ENCODE measurements around the gene SYT11. TPM values are rescaled to one million over a fixed set of nuclear protein-coding genes. Genes with fewer than 3 reads are reported as not detected.

Gene SYT11
- total RNA-seq, 6 donors from 2014 or later: 3.1 to 12.1 (median 7.8) TPM

DNA sequence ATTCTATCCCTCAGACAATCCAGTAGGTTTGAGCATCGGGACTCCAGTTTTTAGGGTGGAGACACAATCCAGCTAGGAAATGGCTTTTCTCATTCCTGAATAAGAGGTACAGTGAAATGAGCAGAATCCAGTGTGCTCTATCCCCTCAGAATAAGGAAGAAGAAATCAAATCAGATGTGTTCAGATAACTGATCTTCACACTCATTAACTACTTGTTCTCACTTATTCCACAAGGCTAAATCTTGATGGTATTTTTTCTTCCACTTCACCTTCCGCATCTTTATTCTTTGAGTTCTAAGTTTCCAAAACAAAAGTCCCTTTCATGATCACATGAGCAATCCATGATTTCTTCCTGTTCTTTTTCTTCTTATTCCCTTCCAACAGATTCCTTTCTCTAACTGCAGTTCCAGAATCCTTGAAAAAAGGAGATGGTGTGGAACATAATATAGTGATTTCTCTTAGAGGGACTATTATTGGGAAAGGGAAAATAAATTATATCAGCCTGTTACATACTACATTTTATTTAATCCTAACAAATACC lies 1.7 kb downstream of the SYT11 start:
- H3K4me3 ChIP-seq: peak overlapping the region in 3 of 4 donors; percentile 40 to 55 (median 50)
- ATAC-seq (ENCODE audit: low FRiP score in 2 of 2) (no peak), DNase-seq (no peak)
- H3K4me1 ChIP-seq: peaks cover 20 to 34% (median 33%) of the 10 kb centered on the region in 4 donors
- no peak for TF ChIP-seq POLR2AphosphoS5 (IDR thresholded peaks at IDR 0.05)
- TF ChIP-seq, protein P1, sequence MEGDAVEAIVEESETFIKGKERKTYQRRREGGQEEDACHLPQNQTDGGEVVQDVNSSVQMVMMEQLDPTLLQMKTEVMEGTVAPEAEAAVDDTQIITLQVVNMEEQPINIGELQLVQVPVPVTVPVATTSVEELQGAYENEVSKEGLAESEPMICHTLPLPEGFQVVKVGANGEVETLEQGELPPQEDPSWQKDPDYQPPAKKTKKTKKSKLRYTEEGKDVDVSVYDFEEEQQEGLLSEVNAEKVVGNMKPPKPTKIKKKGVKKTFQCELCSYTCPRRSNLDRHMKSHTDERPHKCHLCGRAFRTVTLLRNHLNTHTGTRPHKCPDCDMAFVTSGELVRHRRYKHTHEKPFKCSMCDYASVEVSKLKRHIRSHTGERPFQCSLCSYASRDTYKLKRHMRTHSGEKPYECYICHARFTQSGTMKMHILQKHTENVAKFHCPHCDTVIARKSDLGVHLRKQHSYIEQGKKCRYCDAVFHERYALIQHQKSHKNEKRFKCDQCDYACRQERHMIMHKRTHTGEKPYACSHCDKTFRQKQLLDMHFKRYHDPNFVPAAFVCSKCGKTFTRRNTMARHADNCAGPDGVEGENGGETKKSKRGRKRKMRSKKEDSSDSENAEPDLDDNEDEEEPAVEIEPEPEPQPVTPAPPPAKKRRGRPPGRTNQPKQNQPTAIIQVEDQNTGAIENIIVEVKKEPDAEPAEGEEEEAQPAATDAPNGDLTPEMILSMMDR (IDR thresholded peaks at IDR 0.05): no peak
- no peak for TF ChIP-seq EP300 (IDR thresholded peaks at IDR 0.05)
- TF ChIP-seq POLR2A (IDR thresholded peaks at IDR 0.05): no peak
- 63 to 67% methylated on average over 2 of the region's 2 CpGs for WGBS, 2 donors
- no peaks in the 10 kb centered on the region for H3K9me3 ChIP-seq
- no peaks in the 10 kb centered on the region for H3K27me3 ChIP-seq
- H3K27ac ChIP-seq: peak overlapping the region; percentile 83 to 92 (median 84)
- H3K36me3 ChIP-seq: no peaks in the 10 kb centered on the region

DNA sequence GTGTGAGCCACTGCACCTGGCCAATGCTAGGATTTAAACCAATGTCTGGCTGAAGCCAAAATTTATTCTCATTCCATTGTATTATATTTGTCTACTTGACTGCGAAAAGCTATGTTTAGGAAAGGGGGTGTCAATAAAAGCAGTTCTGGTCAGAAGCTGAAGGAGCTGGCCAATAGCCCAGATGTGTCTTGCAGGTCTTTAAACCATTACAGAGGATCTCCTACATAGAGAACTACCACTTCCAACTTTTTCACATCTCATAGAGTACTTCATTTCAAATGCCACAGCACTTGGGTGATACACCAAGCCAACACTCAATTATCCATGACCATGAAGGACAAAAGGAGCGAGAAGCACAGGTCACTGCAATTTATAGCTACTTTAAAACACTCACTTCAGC lies 2.5 kb downstream of the SYT11 start:
- WGBS, 2 donors: 97 to 100% methylated on average over 2 of the region's 2 CpGs
- Histone ChIP-seq H3K27ac (no peak overlapping the region), H3K36me3 (no peaks in the 10 kb centered on the region), H3K4me1 (peaks cover 14 to 28% (median 27%) of the 10 kb centered on the region in 4 donors), H3K4me3 (no peak overlapping the region), H3K9me3 (no peaks in the 10 kb centered on the region), H3K27me3 (no peaks in the 10 kb centered on the region)
- TF ChIP-seq POLR2AphosphoS5 (IDR thresholded peaks at IDR 0.05) (no peak), EP300 (IDR thresholded peaks at IDR 0.05) (no peak), POLR2A (IDR thresholded peaks at IDR 0.05) (no peak)
- TF ChIP-seq, protein P1 (IDR thresholded peaks at IDR 0.05): no peak
- ATAC-seq (ENCODE audit: low FRiP score in 2 of 2) (no peak), DNase-seq (no peak)

DNA sequence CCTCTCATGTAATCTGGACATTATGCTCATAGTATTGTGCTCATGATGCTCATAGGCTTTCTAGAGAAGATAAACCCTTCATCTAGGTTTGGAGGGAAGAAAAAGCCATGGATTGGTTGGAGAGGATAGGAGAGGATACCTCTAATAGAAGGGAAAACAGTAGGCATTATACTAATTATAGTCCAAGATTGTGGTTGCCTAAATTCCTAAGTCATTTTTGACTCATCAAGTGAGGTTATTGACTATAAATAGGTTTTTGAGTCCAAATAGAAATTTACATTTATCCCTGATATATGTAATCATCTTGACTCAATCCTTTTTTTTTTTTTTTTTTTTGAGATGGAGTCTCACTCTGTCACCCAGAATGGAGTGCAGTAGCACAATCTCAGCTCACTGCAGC lies 5.0 kb downstream of the SYT11 start:
- Histone ChIP-seq H3K4me3 (no peak overlapping the region), H3K36me3 (peaks cover 0 to 4% (median 0%) of the 10 kb centered on the region in 4 donors), H3K27me3 (no peaks in the 10 kb centered on the region), H3K9me3 (no peaks in the 10 kb centered on the region), H3K4me1 (peaks cover 5 to 15% (median 11%) of the 10 kb centered on the region in 4 donors), H3K27ac (no peak overlapping the region)
- no peak for ATAC-seq (ENCODE audit: low FRiP score in 2 of 2)
- no peak for DNase-seq
- TF ChIP-seq, protein P1 (IDR thresholded peaks at IDR 0.05): no peak
- TF ChIP-seq EP300 (IDR thresholded peaks at IDR 0.05) (no peak), POLR2AphosphoS5 (IDR thresholded peaks at IDR 0.05) (no peak), POLR2A (IDR thresholded peaks at IDR 0.05) (no peak)

DNA sequence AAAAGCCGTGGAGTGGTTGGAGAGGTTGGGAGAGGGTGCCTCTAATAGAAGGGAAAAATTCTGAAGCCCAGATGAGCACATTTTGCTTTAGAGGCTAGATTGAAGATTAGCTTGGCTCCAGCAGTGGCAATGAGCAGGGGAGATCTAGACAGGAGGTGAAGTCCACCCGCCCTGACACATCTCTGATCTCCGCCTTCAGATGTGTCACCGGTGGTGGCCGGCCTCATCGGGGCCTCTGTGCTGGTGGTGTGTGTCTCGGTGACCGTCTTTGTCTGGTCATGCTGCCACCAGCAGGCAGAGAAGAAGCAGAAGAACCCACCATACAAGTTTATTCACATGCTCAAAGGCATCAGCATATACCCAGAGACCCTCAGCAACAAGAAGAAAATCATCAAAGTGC lies 8.4 kb downstream of the SYT11 start:
- 72 to 91% methylated on average over 1 to 8 of the region's 8 CpGs for WGBS, 2 donors
- Histone ChIP-seq H3K36me3 (peaks cover 0 to 4% (median 0%) of the 10 kb centered on the region in 4 donors), H3K9me3 (no peaks in the 10 kb centered on the region), H3K4me1 (no peaks in the 10 kb centered on the region), H3K27me3 (no peaks in the 10 kb centered on the region), H3K4me3 (no peak overlapping the region), H3K27ac (no peak overlapping the region)
- TF ChIP-seq, protein P1 (IDR thresholded peaks at IDR 0.05): no peak
- TF ChIP-seq EP300 (IDR thresholded peaks at IDR 0.05): no peak
- TF ChIP-seq POLR2AphosphoS5 (IDR thresholded peaks at IDR 0.05): no peak
- no peak for TF ChIP-seq POLR2A (IDR thresholded peaks at IDR 0.05)
- ATAC-seq (ENCODE audit: low FRiP score in 2 of 2) (peak in 1 of 2 donors; percentile 29), DNase-seq (peak in 1 of 2 donors; percentile 63)

DNA sequence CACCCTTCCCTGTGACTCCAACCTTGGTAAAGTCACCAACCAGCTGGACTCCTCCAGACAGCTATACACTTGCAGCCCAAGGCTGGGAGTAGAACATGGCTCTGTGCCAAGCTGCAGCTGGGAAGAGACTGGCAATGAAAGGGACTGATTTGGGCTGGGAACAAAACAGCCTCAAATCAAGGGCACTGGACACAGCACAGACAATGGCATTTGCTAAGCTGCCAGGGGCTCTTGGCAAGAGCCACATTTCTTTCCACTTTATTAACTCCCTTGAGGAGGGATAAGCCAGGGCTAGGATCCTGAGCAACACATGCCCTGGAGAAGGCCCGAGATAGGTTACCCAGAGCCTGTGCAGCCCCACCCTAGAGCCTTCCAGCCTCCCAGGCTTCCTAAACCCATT lies 12.0 kb downstream of the SYT11 start:
- no peak for TF ChIP-seq EP300 (IDR thresholded peaks at IDR 0.05)
- TF ChIP-seq, protein P1 (IDR thresholded peaks at IDR 0.05): no peak
- no peak for TF ChIP-seq POLR2AphosphoS5 (IDR thresholded peaks at IDR 0.05)
- TF ChIP-seq POLR2A (IDR thresholded peaks at IDR 0.05): no peak
- Histone ChIP-seq H3K36me3 (peaks cover 0 to 7% (median 0%) of the 10 kb centered on the region in 4 donors), H3K9me3 (no peaks in the 10 kb centered on the region), H3K4me3 (no peak overlapping the region), H3K27me3 (no peaks in the 10 kb centered on the region), H3K27ac (no peak overlapping the region), H3K4me1 (no peaks in the 10 kb centered on the region)
- WGBS, 2 donors: 78 to 89% methylated on average over 1 of the region's 1 CpG
- ATAC-seq (ENCODE audit: low FRiP score in 2 of 2): no peak
- no peak for DNase-seq
